OCI-LY3 (cell line): ENCODE results near the gene RIMKLB.

ENCODE experiments used
- H2AFZ ChIP-seq: fragments of 200-600, 300-600 bp; shearing (Covaris generic); 2 replicates; pipeline ENCODE4 v1.6.0; 2014; ENCODE audit warnings: antibody characterized with exemption, low read depth, low read length
- H3K27ac ChIP-seq: fragments of 200-600, 300-600 bp; sonication (generic); 2 replicates; pipeline ENCODE4 v1.5.1; 2014; ENCODE audit warnings: mild to moderate bottlenecking, low read length, moderate library complexity, mixed read lengths
- H3K27me3 ChIP-seq: fragments of 200-600, 300-600 bp; sonication (generic); 2 replicates; pipeline ENCODE4 v1.6.1; 2014; ENCODE audit warnings: low read depth, low read length, mixed read lengths
- H3K36me3 ChIP-seq: fragments of 200-600, 300-600 bp; sonication (generic); replicated peaks from 2 replicates; pipeline ENCODE3; 2014; ENCODE audit warnings: low read depth, low read length, mixed read lengths
- H3K4me1 ChIP-seq: fragments of 300-600, 200-600 bp; sonication (generic); 2 replicates; pipeline ENCODE4 v1.6.1; 2014; ENCODE audit warnings: low read length, mixed read lengths
- H3K4me2 ChIP-seq: fragments of 200-600, 300-600 bp; sonication (generic); 2 replicates; pipeline ENCODE4 v1.6.1; 2014; ENCODE audit warnings: low read length, mixed read lengths
- H3K4me3 ChIP-seq: fragments of 300-600, 200-600 bp; sonication (generic); 2 replicates; pipeline ENCODE4 v1.5.1; 2014; ENCODE audit warnings: antibody characterized with exemption, mild to moderate bottlenecking, low read length, moderate library complexity
- H3K79me2 ChIP-seq: fragments of 300-600, 200-600 bp; shearing (Covaris generic); 2 replicates; pipeline ENCODE4 v1.6.1; 2014; ENCODE audit warnings: mild to moderate bottlenecking, low read length, mixed read lengths
- H3K9ac ChIP-seq: fragments of 300-600, 200-600 bp; shearing (Covaris generic); 2 replicates; pipeline ENCODE4 v1.6.0; 2014; ENCODE audit warnings: mild to moderate bottlenecking, low read length, moderate library complexity
- H3K9me3 ChIP-seq: fragments of 200-600, 300-600 bp; shearing (Covaris generic); 2 replicates; pipeline ENCODE4 v1.6.1; 2014; ENCODE audit warnings: low read length, mixed read lengths; ENCODE audit not compliant: insufficient read depth
- H4K20me1 ChIP-seq: fragments of 200-600, 300-600 bp; sonication (generic); 2 replicates; pipeline ENCODE4 v1.6.1; 2016; ENCODE audit warnings: low read length, mixed read lengths; ENCODE audit not compliant: insufficient read depth
- EZH2phosphoT487 ChIP-seq: fragments of 200-600 bp; shearing (Covaris generic); IDR thresholded peaks from 2 replicates; pipeline ENCODE4 v1.6.1; 2018; ENCODE audit warnings: antibody characterized with exemption, mixed run types, low read depth
- TF ChIP-seq, protein P1 (sequence below): fragments of 200-600, 300-600 bp; sonication (generic); IDR thresholded peaks from 2 replicates; pipeline ENCODE4 v1.5.1; 2014; ENCODE audit warnings: antibody characterized with exemption, low read length, low read depth

RIMKLB gene

DNA sequence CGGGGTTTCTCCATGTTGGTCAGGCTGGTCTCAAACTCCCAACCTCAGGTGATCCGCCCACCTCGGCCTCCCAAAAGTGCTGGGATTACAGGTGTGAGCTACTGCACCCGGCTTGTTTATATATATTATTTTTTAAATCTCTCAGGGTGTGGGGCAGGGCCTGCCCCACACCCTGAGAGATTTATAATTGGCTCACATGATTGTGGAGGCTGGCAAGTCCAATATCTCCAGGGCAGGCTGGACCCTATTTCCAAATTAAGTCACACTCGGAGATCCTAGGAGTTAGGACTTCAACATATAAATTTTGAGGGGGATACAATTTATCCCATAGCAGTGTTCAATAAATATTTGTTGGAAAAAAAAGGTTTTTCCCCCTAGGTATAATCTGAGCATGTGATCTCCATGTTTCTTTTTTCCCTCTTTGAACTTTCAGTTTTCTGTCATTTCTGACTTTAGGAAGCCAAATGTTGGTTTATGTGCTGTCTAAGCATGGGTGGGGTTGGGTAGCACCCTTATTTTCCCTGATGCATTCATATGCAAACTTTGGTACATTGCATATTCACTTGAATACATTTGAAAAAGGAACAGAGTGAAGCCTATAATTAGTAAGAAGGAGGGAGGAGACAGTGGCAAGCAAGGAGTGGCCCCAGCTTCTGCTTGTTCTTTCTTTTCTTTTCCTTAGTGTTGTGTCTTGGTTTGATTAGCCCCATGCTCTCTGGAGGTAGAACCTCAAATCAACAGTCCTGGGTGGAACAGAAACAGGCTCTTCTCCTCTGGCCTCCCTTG, 116.0 kb downstream of the RIMKLB start:
- Histone ChIP-seq H3K27me3 (no peaks in the 10 kb centered on the region), H3K27ac (no peak overlapping the region), H3K9me3 (no peaks in the 10 kb centered on the region), H2AFZ (0 out of 2 replicates have a peak overlapping the region, but pooled peaks have one; percentile 18), H3K9ac (no peak overlapping the region), H3K79me2 (no peaks in the 10 kb centered on the region), H3K4me2 (no peak overlapping the region), H4K20me1 (no peaks in the 10 kb centered on the region), H3K36me3 (no peaks in the 10 kb centered on the region), H3K4me1 (peaks cover 8% of the 10 kb centered on the region), H3K4me3 (no peak overlapping the region)
- no peak for TF ChIP-seq EZH2phosphoT487
- TF ChIP-seq, protein P1, sequence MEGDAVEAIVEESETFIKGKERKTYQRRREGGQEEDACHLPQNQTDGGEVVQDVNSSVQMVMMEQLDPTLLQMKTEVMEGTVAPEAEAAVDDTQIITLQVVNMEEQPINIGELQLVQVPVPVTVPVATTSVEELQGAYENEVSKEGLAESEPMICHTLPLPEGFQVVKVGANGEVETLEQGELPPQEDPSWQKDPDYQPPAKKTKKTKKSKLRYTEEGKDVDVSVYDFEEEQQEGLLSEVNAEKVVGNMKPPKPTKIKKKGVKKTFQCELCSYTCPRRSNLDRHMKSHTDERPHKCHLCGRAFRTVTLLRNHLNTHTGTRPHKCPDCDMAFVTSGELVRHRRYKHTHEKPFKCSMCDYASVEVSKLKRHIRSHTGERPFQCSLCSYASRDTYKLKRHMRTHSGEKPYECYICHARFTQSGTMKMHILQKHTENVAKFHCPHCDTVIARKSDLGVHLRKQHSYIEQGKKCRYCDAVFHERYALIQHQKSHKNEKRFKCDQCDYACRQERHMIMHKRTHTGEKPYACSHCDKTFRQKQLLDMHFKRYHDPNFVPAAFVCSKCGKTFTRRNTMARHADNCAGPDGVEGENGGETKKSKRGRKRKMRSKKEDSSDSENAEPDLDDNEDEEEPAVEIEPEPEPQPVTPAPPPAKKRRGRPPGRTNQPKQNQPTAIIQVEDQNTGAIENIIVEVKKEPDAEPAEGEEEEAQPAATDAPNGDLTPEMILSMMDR = no peak

GRCh38 chr12:8816448-8817050, 118.8 kb downstream of the RIMKLB start:
- Histone ChIP-seq H3K4me2 (no peak overlapping the region), H3K9ac (no peak overlapping the region), H3K4me3 (no peak overlapping the region), H4K20me1 (no peaks in the 10 kb centered on the region), H3K9me3 (no peaks in the 10 kb centered on the region), H3K4me1 (peaks cover 8% of the 10 kb centered on the region), H3K27ac (no peak overlapping the region), H3K27me3 (no peaks in the 10 kb centered on the region), H2AFZ (no peak overlapping the region), H3K79me2 (no peaks in the 10 kb centered on the region), H3K36me3 (no peaks in the 10 kb centered on the region)
- TF ChIP-seq, protein P1 = no peak
- no peak for TF ChIP-seq EZH2phosphoT487

GRCh38 chr12:8817856-8818255, 120.1 kb downstream of the RIMKLB start:
- Histone ChIP-seq H3K4me3 (no peak overlapping the region), H3K27me3 (no peaks in the 10 kb centered on the region), H3K36me3 (no peaks in the 10 kb centered on the region), H3K4me2 (no peak overlapping the region), H3K27ac (no peak overlapping the region), H4K20me1 (no peaks in the 10 kb centered on the region), H3K4me1 (peaks cover 13% of the 10 kb centered on the region), H3K9ac (no peak overlapping the region), H2AFZ (no peak overlapping the region), H3K79me2 (no peaks in the 10 kb centered on the region), H3K9me3 (no peaks in the 10 kb centered on the region)
- TF ChIP-seq EZH2phosphoT487 = no peak

DNA sequence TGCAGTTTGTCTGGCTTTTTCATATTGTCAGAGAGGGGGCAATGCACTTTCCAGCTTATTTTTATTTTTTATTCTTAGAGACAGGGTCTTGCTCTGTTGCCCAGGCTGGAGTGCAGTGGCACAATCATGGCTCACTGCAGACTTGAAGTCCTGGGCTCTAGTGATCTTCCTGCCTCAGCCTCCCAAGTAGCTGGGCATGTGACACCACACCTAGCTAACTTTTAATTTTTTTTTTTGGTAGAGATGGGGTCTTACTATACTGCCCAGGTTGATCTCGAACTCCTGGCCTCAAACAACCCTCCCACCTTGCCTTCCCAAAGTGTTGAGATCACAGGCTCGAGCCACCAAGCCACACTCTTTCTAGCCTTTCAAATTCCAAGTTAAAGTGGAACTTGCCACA, 120.7 kb downstream of the RIMKLB start:
- no peak overlapping the region for H3K27ac ChIP-seq
- TF ChIP-seq, protein P1 = no peak
- no peak for TF ChIP-seq EZH2phosphoT487
- H3K79me2 ChIP-seq = no peaks in the 10 kb centered on the region

More for the DNA sequence above, 120.7 kb downstream of the RIMKLB start:
- H4K20me1 ChIP-seq = no peaks in the 10 kb centered on the region
- H3K4me2 ChIP-seq = no peak overlapping the region
- no peak overlapping the region for H2AFZ ChIP-seq
- H3K9me3 ChIP-seq = no peaks in the 10 kb centered on the region
- peaks cover 19% of the 10 kb centered on the region for H3K4me1 ChIP-seq
- H3K36me3 ChIP-seq = no peaks in the 10 kb centered on the region
- no peaks in the 10 kb centered on the region for H3K27me3 ChIP-seq
- no peak overlapping the region for H3K9ac ChIP-seq
- H3K4me3 ChIP-seq = no peak overlapping the region
